Measurements from ENCODE around the gene FGFBP3.

DNA sequence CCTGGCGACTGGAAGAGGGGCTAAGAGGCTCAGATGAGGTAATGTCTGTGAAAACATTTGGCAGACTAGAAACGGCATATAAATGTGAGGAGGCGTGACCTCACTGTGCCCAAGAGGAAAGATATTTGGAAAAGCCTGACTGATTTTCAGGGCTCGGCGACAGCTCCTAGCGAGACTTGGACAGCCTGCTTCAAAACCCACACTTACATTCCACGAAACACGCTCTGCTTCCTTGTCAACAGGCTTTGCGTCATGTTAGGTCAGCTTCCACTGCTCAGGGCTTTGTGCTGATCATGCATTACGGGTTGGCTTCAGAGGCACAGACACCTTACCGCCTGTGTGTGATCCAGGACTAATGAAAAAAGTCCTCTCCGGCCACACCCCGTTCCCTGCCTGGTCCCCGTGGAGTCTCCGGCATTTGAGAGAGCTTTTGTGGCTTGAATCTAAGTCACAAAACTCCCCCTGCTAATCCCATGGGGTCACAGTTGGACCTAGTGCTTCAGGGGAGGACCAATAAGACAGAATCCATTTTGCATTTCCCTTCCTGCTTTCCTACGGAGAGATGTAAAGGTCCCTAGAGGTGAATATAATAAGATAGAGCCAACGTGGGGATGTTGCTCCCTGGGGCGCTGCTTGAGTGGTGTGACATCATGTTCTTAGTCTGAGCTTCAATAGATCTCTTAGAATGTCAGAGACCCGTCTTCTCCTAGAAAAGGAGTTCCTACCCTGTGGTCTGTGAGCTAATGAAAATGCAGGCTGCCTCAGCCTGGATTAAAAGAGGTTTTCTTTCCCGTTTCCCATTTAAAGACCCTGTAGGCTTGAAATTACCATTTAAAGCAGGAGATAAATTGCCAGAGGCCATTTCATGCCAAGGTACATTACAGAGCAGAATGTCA, 25.5 kb downstream of the FGFBP3 start:
- TF ChIP-seq, protein P1, sequence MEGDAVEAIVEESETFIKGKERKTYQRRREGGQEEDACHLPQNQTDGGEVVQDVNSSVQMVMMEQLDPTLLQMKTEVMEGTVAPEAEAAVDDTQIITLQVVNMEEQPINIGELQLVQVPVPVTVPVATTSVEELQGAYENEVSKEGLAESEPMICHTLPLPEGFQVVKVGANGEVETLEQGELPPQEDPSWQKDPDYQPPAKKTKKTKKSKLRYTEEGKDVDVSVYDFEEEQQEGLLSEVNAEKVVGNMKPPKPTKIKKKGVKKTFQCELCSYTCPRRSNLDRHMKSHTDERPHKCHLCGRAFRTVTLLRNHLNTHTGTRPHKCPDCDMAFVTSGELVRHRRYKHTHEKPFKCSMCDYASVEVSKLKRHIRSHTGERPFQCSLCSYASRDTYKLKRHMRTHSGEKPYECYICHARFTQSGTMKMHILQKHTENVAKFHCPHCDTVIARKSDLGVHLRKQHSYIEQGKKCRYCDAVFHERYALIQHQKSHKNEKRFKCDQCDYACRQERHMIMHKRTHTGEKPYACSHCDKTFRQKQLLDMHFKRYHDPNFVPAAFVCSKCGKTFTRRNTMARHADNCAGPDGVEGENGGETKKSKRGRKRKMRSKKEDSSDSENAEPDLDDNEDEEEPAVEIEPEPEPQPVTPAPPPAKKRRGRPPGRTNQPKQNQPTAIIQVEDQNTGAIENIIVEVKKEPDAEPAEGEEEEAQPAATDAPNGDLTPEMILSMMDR (IDR thresholded peaks at IDR 0.05; ENCODE audit: low read length) = no peak
- no peak for TF ChIP-seq EZH2 (IDR thresholded peaks at IDR 0.05; ENCODE audit: borderline replicate concordance, low read length)

All from OCI-LY1 (cell line).